ENCODE data around the gene NECTIN3. TPM values are rescaled to one million over a fixed set of nuclear protein-coding genes. Genes with fewer than 3 reads are reported as not detected.

NECTIN3 gene
- polyA plus RNA-seq, 2 of the 4 experiments (the other 2 are of a cell fraction) = 29.8 to 38.4 TPM

DNA sequence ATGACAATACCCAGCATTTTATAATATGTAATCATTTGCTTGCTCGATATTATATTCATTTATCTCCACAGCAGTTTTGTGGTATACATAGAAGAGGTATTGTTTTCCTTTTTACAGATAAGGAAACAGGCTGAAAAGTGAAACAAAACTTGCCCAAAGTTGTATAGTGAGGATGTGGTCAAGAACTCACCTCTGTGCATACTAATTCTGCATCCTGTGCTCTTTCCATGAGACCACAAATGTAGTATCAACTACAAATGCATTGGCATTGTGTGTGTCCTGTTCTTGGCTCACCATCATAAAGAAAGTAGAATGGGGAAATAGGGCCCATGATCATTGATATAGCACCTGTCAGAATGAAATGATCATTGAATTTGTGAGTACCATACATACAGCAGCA is 167.3 kb downstream of the NECTIN3 start:
- no peaks in the 10 kb centered on the region for H3K4me1 ChIP-seq
- ChIA-PET POLR2A (no interaction called here), CTCF (no interaction called here)
- H3K9me3 ChIP-seq = peaks cover 2% of the 10 kb centered on the region; the same call in 1 of the 3 replicates
- no peak for FAIRE-seq
- no peak for TF ChIP-seq KDM1A (IDR thresholded peaks at IDR 0.05; ENCODE audit: low read depth)
- no peak for TF ChIP-seq EHF (CRISPR knock-in tag; IDR thresholded peaks at IDR 0.05)
- no peak for TF ChIP-seq MAZ (IDR thresholded peaks at IDR 0.05; ENCODE audit: borderline replicate concordance, low read depth, low read length)
- no peak for TF ChIP-seq JUNB (IDR thresholded peaks at IDR 0.05)
- TF ChIP-seq RCOR1 (IDR thresholded peaks at IDR 0.05; ENCODE audit: low read depth, low read length) = no peak
- TF ChIP-seq, protein P1, sequence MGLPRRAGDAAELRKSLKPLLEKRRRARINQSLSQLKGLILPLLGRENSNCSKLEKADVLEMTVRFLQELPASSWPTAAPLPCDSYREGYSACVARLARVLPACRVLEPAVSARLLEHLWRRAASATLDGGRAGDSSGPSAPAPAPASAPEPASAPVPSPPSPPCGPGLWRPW (IDR thresholded peaks at IDR 0.05) = no peak
- TF ChIP-seq SMC3 (IDR thresholded peaks at IDR 0.05) = no peak
- TF ChIP-seq TP53 (CRISPR knock-in tag; IDR thresholded peaks at IDR 0.05) = no peak
- TF ChIP-seq EHMT2 (IDR thresholded peaks at IDR 0.05; ENCODE audit: low read depth) = no peak
- TF ChIP-seq CEBPB (IDR thresholded peaks at IDR 0.05) = no peak
- TF ChIP-seq KDM5A (IDR thresholded peaks at IDR 0.05) = no peak
- H3K4me2 ChIP-seq = no peak overlapping the region
- H3K27ac ChIP-seq = no peak overlapping the region
- H3K4me3 ChIP-seq = no peak overlapping the region
- ATAC-seq = no peak
- no peak for DNase-seq (ENCODE audit: low read depth in 1 of 2, low spot score in 1 of 2)
- 75% methylated on average over 1 of the region's 1 CpG for WGBS (ENCODE audit: missing lambda C conversion rate)

DNA sequence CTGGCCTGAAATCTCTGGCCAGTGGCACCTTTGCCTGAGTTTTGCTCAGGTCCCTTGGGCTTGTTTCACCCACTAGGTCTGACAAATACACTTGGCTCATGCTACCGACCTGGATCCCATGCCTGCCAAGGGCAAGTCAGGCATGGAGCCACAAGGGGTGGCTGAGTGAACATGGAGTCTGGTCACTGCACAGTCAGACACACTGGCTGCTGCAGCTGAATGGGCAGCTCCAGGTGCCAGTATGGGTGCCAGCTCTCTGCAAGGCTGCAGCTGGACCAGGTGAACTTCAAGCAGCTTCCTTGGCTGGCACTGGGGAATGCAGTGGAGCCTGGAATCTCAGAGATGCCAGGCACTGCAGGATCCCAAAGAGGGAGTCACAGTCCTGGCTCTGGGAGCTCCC is 170.3 kb downstream of the NECTIN3 start:
- WGBS (ENCODE audit: missing lambda C conversion rate) = 27% methylated on average over 1 of the region's 1 CpG
- no peak overlapping the region for H3K4me3 ChIP-seq
- TF ChIP-seq RFX5 (IDR thresholded peaks at IDR 0.05) = no peak
- TF ChIP-seq RARB (CRISPR knock-in tag; IDR thresholded peaks at IDR 0.05) = no peak
- FAIRE-seq = no peak
- CTCF ChIA-PET = no interaction called here
- H3K4me2 ChIP-seq = no peak overlapping the region
- H3K27ac ChIP-seq = no peak overlapping the region
- no peaks in the 10 kb centered on the region for H3K9me3 ChIP-seq
- no peak for ATAC-seq
- H3K4me1 ChIP-seq = peaks cover 5% of the 10 kb centered on the region; the same call in 1 of the 3 replicates
- no peak for DNase-seq (ENCODE audit: low read depth in 1 of 2, low spot score in 1 of 2)
- POLR2A ChIA-PET = no interaction called here
